ES-I3 (cell line): ENCODE measurements around the gene PPP2R5E.
"Not testable (repeated sequence)": the region's sequence is repeated elsewhere in the genome, so short reads cannot be mapped to it uniquely, and the experiment has no call there.

Experiments
- H3K36me3 ChIP-seq: 2 replicates; pipeline ENCODE4 v1.6.1; 2013; ENCODE audit warnings: mild to moderate bottlenecking, low read length, control low read depth, moderate library complexity; ENCODE audit not compliant: insufficient read depth
- H3K4me1 ChIP-seq: 2 replicates; pipeline ENCODE4 v1.6.1; 2013; ENCODE audit warnings: mild to moderate bottlenecking, control low read depth, low read length; ENCODE audit not compliant: insufficient read depth
- H3K9ac ChIP-seq: 2 replicates; pipeline ENCODE4 v1.6.1; 2013; ENCODE audit warnings: low read depth, mild to moderate bottlenecking, low read length, moderate library complexity
- H3K9me3 ChIP-seq: 2 replicates; pipeline ENCODE4 v1.6.1; 2013; ENCODE audit warnings: mild to moderate bottlenecking, low read length, moderate library complexity; ENCODE audit not compliant: control insufficient read depth, insufficient read depth

PPP2R5E gene

DNA sequence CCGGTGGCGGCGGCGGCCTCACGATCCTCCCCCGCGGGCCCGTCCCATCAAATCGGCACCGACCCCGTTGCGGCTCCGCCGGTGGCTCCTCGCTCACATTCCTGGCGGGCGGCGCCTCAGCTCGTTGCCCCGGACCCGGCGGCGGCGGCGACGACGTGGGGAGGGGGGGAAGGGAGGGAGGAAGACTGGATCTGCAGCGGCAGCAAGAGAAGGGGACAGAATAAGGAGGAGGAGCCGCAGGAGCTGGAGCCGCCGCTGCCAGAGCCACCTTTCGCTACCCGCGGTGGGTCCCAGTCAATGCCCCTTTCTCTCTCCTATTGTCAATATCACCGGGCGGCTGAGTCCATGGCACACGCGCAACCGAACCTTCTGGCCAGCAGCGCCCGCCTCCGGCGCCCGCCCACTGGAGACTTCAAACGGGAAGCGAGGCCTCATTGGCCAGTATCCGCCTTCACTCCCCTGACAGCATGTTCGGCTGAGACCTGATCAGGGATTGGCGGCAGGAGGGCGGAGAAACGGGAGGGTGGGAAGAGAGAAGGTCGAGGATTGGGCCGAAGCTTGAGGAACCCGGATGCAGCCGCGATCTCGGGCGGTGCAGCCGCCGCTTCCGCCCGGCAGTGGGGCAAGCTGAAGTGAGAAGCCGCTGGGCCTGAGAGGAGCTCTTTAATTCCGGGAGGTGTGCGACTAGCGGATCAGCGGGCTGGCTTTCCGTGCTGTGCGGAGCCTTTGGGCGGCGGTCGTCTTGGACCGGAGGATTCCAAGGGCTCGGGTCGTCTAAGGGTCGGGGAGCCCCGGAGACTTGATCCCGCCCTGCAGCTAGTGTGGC, at the start of gene PPP2R5E:
PPP2R5E (minus strand) TSS at position 378 of the 826 bp plus-strand sequence. CDS start 3,692 bp downstream, outside the sequence.
- Histone ChIP-seq H3K9me3 (no peaks in the 10 kb centered on the region), H3K4me1 (peaks cover 3% of the 10 kb centered on the region; the same call in 1 of the 2 replicates), H3K36me3 (peaks cover 6% of the 10 kb centered on the region; the same call in 1 of the 2 replicates), H3K9ac (peak within 1 kb of the TSS; percentile 98)

DNA sequence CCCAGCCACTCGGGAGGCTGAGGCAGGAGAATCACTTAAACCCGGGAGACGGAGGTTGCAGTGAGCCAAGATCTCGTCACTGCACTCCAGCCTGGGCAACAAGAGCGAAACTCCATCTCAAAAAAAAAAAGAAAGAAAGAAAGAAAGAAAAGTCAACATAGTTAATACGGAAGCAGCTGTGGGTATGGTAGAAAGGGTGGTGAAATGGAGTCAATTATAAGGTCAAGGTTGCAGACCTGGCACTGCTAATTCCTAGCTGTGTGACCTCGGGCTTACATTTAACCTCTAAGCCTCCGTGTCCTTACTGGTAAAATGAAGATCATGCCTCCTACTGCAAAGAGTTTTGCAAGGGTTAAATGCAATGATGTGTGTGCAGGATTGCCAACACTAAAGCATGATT, 39.9 kb upstream of the PPP2R5E start:
- not testable (repeated sequence) for H3K4me1 ChIP-seq, H3K36me3 ChIP-seq, H3K9ac ChIP-seq, H3K9me3 ChIP-seq

DNA sequence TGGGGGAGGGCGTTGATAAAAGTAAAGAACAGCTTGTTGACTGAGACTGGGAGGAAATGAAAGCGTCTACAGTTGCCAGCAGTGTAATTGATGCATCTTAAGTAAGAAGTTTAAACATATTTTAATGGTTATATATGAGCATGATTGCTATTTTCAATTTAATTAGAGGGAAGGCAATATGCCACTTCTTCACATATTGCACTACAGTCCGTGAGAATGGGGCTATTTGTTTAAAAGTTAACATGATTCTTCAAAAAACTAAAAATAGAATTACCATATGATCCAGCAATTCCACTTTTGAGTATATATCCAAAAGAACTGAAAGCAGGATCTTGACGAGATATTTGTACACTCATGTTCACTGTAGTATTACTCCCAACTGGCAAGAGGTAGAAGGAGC, 38.3 kb upstream of the PPP2R5E start:
- Histone ChIP-seq H3K36me3 (no peaks in the 10 kb centered on the region), H3K9me3 (no peaks in the 10 kb centered on the region), H3K4me1 (no peaks in the 10 kb centered on the region), H3K9ac (no peak overlapping the region)

DNA sequence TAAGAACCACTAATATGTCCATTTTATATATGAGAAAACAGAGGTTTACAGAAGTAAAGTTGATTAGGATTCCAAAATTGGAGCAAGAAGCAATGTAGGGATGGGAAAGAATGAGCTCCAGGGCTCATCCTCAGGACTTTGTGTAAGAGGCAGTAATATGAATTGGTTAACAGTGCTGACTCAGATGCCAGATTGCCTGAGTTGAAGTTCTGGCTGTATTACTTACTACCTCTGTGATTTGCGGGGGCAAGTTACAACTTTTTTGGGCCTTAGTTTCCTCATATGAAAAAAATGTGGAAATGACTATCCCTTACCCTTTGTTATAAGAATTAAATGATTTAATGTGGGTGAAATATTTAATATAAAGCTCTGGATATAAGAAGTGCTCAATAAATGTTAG, 35.1 kb upstream of the PPP2R5E start:
- Histone ChIP-seq H3K4me1 (no peaks in the 10 kb centered on the region), H3K9ac (no peak overlapping the region), H3K36me3 (no peaks in the 10 kb centered on the region), H3K9me3 (no peaks in the 10 kb centered on the region)

DNA sequence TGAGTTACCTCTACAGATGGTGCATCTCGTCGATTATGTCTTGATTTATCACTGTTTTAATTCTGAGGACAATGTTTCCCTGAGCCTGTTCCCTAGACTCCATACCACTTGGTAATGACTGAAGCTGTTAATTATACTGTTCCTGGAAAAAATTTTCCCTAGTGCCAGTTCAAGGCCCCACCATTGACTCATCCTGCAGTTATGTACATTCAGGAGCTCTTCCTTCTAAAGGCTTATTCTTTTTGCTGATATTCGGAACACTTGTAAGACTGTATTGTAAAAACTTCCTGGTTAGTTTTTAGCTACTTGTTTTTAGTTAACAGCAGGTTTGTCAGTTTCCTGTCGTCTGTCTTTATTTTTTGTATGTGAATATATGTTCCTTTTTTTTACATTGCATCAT, 30.4 kb upstream of the PPP2R5E start:
- Histone ChIP-seq H3K4me1 (no peaks in the 10 kb centered on the region), H3K9me3 (no peaks in the 10 kb centered on the region), H3K36me3 (no peaks in the 10 kb centered on the region), H3K9ac (no peak overlapping the region)

DNA sequence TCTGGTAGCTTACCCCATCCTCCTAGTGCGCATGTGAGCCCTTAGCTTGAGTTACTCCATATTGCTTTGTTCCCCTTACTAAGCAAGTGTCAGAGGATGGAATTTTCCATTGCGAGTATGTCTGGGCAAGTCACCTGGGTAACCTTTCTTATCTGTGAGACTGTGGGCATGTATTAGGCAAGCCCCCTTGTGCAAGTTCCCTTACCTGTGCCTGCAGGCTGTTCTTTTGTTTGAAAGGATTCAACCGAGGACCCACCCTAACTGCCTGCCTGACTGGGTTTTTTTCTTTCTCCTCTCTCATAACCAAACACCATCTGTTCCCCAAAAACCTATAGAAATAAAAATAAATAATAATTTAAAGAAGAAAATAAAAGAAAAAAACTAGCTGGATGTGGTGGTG, 22.3 kb upstream of the PPP2R5E start:
- H3K9me3 ChIP-seq: no peaks in the 10 kb centered on the region
- no peaks in the 10 kb centered on the region for H3K36me3 ChIP-seq
- no peaks in the 10 kb centered on the region for H3K4me1 ChIP-seq
- no peak overlapping the region for H3K9ac ChIP-seq

DNA sequence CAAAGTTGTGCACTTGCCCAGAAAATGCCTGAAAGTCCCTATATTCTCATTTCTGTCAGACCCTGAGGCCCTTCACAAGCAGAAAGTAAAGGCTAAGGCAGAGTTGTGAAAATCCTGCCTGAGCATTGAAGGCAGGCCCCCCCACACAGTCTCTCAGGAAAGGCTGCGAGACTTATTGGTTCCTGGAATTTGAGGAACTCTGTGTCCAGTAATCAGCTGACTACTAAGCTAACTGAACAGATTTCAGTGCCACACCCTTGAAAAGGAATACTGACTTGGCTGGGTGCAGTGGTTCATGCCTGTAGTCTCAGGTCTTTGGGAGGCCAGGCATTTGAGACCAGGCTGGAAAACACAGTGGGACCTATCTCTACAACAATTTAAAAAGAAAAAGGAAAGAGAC, 21.1 kb upstream of the PPP2R5E start:
- Histone ChIP-seq H3K4me1 (no peaks in the 10 kb centered on the region), H3K9ac (no peak overlapping the region), H3K9me3 (no peaks in the 10 kb centered on the region), H3K36me3 (no peaks in the 10 kb centered on the region)

DNA sequence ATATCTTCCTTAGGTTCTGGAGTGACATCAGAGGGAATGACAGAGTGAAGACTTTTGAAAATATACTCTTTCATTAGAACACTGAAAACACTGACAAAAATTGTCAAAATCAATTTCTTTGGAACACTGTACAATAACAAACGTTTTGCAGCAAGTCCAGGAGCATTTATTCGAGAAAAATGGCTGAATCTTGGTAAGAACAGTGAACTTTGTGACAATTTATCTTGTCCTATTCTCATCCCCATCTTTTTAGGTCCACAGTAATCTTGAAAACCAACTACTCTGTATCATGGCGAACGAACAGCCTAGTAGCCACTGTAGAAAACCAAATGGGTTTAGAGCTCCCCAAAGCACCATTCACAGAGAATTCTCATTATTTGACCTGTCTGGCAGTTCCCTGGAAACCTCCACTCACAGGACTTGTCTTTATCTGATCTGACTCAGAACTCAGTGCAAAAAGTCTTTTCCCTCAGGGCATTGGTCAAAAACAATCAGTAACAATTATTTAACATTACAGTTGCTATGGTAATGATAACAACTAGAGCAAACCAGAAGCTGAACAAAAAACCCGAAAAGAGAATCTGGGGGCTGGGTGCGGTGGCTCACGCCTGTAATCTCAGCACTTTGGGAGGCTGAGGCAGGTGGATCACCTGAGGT, 20.3 kb upstream of the PPP2R5E start:
- Histone ChIP-seq H3K36me3 (no peaks in the 10 kb centered on the region), H3K9ac (no peak overlapping the region), H3K9me3 (no peaks in the 10 kb centered on the region), H3K4me1 (no peaks in the 10 kb centered on the region)

DNA sequence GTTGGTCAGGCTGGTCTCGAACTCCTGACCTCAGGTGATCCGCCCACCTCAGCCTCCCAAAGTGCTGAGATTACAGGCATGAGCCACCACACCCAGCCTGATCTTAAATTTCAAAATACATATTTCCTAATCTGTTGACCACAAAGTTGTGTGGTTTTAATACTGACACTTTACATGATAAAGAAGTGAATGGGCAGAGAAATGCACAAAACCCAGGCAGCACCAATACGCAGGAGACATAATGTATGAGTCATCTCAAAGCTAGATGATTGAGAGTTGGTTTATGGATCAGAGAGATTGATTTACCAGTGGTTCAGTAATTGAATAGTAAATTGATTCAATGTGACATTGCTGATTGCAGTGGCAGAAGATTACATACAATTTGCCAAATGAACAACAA, 19.2 kb upstream of the PPP2R5E start:
- H3K9ac ChIP-seq: no peak overlapping the region
- no peaks in the 10 kb centered on the region for H3K9me3 ChIP-seq
- no peaks in the 10 kb centered on the region for H3K4me1 ChIP-seq
- H3K36me3 ChIP-seq: no peaks in the 10 kb centered on the region

DNA sequence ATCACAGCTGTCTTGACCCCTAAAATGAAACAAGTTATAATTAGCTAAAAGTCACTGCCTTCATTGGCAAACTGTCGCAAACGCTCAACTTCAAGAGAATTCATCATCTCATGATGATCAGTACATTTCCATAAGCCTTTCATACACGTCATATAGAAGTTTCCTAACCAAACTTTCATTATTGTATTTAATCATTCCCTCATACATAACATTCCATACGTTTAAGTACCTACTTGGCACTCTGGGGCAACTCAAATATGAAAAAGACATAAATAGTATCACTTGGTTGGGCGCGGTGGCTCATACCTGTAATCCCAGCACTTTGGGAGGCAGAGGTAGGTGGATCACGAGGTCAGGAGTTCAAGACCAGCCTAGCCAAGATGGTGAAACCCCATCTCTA, 12.4 kb upstream of the PPP2R5E start:
- peaks cover 7% of the 10 kb centered on the region; the same call in 1 of the 2 replicates for H3K4me1 ChIP-seq
- H3K36me3 ChIP-seq: no peaks in the 10 kb centered on the region
- no peak overlapping the region for H3K9ac ChIP-seq
- H3K9me3 ChIP-seq: no peaks in the 10 kb centered on the region

DNA sequence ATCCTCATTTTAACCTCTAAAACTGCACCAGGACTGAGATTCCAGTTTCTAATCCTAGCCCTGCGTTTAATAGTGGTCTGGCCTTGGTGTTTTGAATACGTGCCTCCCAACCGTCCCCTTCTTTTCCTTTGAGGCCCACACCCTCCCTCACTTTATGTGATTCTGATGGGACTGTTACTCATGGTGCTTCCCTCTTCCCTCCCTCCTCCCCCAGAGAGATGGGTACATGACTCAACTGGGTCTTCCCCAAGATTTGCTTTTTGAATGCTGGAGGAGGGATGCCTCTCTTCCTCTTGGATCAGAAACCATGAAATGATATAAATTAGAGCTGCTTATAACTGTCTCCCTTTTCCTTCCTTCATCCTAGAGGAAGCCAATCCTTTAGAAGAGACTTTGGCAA, 8.2 kb upstream of the PPP2R5E start:
- no peaks in the 10 kb centered on the region for H3K9me3 ChIP-seq
- no peaks in the 10 kb centered on the region for H3K36me3 ChIP-seq
- H3K9ac ChIP-seq: no peak overlapping the region
- H3K4me1 ChIP-seq: peaks cover 7% of the 10 kb centered on the region; the same call in 1 of the 2 replicates

DNA sequence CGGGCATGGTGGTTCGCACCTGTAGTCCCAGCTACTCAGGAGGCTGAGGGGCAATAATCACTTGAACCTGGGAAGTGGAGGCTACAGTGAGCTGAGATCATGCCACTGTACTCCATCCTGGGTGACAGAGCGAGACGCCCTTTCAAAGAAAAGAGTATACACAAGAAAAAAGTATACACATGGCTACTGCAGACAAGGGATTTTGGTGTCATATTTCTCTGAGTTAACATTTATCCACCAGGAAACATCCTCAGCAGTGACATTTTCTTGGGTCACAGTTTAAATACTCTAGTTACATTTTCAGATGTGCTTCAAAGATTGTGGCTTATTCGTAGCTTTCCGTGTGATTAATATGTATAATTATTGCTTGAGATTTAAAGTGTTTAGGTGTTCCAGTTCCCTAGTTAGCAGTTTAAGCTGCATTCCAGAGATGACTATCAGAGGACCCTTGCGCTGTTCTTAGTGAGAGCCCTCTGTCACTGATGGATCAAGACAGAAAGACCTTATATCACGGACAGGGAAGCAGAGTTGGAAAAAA, 4.7 kb upstream of the PPP2R5E start:
- Histone ChIP-seq H3K9ac (no peak overlapping the region), H3K9me3 (no peaks in the 10 kb centered on the region), H3K36me3 (no peaks in the 10 kb centered on the region), H3K4me1 (peaks cover 7% of the 10 kb centered on the region; the same call in 1 of the 2 replicates)

DNA sequence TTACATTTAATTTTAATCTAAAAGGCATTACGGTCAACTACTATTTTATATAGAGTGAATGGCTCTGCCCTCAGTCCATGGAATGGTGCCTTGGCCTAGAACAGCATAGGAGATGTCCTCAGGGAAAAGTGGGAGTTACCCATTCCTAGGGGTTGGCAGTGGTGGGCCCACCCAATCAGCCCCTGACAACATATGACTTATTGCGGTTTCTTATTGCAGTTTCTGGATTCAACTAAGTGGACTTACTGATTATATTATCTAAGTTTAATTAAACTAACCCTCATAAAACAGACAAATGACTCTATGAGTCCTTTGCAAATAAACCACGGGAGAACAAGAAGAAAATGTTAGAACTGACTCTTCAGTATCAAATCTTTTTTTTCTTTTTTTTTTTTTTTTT, 2.3 kb upstream of the PPP2R5E start:
- Histone ChIP-seq H3K9me3 (no peaks in the 10 kb centered on the region), H3K9ac (no peak overlapping the region), H3K36me3 (no peaks in the 10 kb centered on the region), H3K4me1 (peaks cover 3% of the 10 kb centered on the region; the same call in 1 of the 2 replicates)

DNA sequence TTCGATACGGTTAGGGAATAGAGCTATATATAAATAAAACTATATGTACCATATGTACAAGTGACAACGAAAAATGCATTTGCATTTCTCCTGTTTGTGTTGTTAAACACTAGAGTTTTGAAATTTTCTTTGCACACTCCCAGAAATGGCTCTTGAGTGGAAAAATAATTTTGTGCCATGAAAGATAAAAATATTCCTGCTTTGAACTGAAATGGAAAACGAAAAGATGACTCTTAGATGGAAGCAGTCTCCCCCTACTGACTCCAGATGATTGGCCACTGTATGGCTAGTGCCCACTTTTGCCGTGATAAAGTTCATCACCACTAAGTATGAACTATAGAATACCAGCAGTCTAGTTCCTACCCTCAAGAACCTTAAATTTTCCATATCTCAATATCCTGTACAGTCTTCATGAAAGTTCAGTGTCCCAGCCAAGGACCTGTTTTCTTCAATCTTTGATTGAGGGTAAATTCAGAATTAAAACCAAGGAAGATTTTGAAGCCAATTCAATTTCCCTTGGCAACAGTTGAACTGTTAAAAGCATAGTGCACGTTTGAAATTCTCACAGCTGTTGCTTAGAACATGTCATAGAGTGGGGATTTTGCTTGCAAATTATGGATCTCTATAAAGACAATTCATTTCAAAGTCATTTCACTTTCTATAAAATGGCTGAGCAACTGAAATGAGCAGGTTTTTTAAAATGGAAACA, 1.6 kb upstream of the PPP2R5E start:
- Histone ChIP-seq H3K9me3 (no peaks in the 10 kb centered on the region), H3K9ac (no peak overlapping the region), H3K4me1 (peaks cover 3% of the 10 kb centered on the region; the same call in 1 of the 2 replicates), H3K36me3 (peaks cover 1% of the 10 kb centered on the region; the same call in 1 of the 2 replicates)
